Neural crest cell (in vitro differentiated cells): Measurements from ENCODE around the gene KCNN1. TPM values are rescaled to one million over a fixed set of nuclear protein-coding genes. Genes with fewer than 3 reads are reported as not detected.
"Not testable (repeated sequence)": the region's sequence is repeated elsewhere in the genome, so short reads cannot be mapped to it uniquely, and the experiment has no call there.

Experiments
- DNase-seq: peaks from one replicate; pipeline ENCODE4 v3.0.0; 2021; ENCODE audit warnings: low read depth, mixed read lengths, low spot score
- H3K27ac Mint-ChIP-seq: one replicate; pipeline ENCODE4 v1.8.0; 2021; ENCODE audit warnings: mild to moderate bottlenecking, mixed read lengths; ENCODE audit not compliant: unreplicated experiment
- H3K27me3 Mint-ChIP-seq: 2 replicates; pipeline ENCODE4 v1.8.0; 2021; ENCODE audit warnings: low read depth, mild to moderate bottlenecking, mixed read lengths
- H3K36me3 Mint-ChIP-seq: 2 replicates; pipeline ENCODE4 v1.8.0; 2021; ENCODE audit warnings: low read depth, mild to moderate bottlenecking, mixed read lengths
- H3K4me1 Mint-ChIP-seq: 2 replicates; pipeline ENCODE4 v1.8.0; 2021; ENCODE audit warnings: mixed read lengths
- H3K4me3 Mint-ChIP-seq: one replicate; pipeline ENCODE4 v1.8.0; 2021; ENCODE audit warnings: mild to moderate bottlenecking, mixed read lengths
- H3K9me3 Mint-ChIP-seq: 2 replicates; pipeline ENCODE4 v1.8.0; 2021; ENCODE audit warnings: mixed read lengths
- long read RNA-seq: library from polyadenylated mRNA; unstranded; transcript quantifications from one replicate; pipeline ENCODE4 v2.0.0, GENCODE V29; 2020
- total RNA-seq: library from RNA; stranded (reverse); gene quantifications from 2 replicates; pipeline ENCODE4 v1.2.1, GENCODE V29; 2021
- TF ChIP-seq, protein P1 (sequence below): fragments of 200-600 bp; sonication (generic); conservative IDR thresholded peaks from 2 replicates; pipeline ENCODE4 v1.5.0; 2021; ENCODE audit warnings: antibody characterized with exemption, mild to moderate bottlenecking

KCNN1 gene
- total RNA-seq = 6.2 and 6.5 TPM in 2 replicates
- long read RNA-seq, partial matches to known transcripts = 0 of 1 reads
- long read RNA-seq, other reads (novel, unspliced or antisense) = 1 of 1 reads

GRCh38 chr19:17966550-17967256 lies at the start of gene KCNN1:
TSS of gene KCNN1 (plus strand) at chr19:17967107. CDS start at chr19:17973889, 6,782 bp downstream.
- Mint-ChIP-seq H3K27ac (no peak within 1 kb of the TSS), H3K9me3 (no peaks in the 10 kb centered on the region), H3K4me1 (peaks cover 4% of the 10 kb centered on the region), H3K36me3 (no peaks in the 10 kb centered on the region), H3K4me3 (peak within 1 kb of the TSS; percentile 89), H3K27me3 (peaks cover 37% of the 10 kb centered on the region)
- TF ChIP-seq, protein P1, sequence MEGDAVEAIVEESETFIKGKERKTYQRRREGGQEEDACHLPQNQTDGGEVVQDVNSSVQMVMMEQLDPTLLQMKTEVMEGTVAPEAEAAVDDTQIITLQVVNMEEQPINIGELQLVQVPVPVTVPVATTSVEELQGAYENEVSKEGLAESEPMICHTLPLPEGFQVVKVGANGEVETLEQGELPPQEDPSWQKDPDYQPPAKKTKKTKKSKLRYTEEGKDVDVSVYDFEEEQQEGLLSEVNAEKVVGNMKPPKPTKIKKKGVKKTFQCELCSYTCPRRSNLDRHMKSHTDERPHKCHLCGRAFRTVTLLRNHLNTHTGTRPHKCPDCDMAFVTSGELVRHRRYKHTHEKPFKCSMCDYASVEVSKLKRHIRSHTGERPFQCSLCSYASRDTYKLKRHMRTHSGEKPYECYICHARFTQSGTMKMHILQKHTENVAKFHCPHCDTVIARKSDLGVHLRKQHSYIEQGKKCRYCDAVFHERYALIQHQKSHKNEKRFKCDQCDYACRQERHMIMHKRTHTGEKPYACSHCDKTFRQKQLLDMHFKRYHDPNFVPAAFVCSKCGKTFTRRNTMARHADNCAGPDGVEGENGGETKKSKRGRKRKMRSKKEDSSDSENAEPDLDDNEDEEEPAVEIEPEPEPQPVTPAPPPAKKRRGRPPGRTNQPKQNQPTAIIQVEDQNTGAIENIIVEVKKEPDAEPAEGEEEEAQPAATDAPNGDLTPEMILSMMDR = no peak
- DNase-seq = peak; percentile 45

GRCh38 chr19:17918151-17918550 lies 48.8 kb upstream of the KCNN1 start:
- not testable (repeated sequence) for H3K9me3 Mint-ChIP-seq, H3K4me1 Mint-ChIP-seq, H3K4me3 Mint-ChIP-seq, H3K27me3 Mint-ChIP-seq, H3K27ac Mint-ChIP-seq, DNase-seq, H3K36me3 Mint-ChIP-seq

- H3K4me3 Mint-ChIP-seq, H3K9me3 Mint-ChIP-seq, H3K27ac Mint-ChIP-seq, DNase-seq, H3K27me3 Mint-ChIP-seq, H3K36me3 Mint-ChIP-seq, H3K4me1 Mint-ChIP-seq: not testable (repeated sequence)
Observed at GRCh38 chr19:17919122-17919521, 47.8 kb upstream of the KCNN1 start.

- H3K4me3 Mint-ChIP-seq = no peak overlapping the region
- no peak overlapping the region for H3K27ac Mint-ChIP-seq
- no peaks in the 10 kb centered on the region for H3K9me3 Mint-ChIP-seq
- no peaks in the 10 kb centered on the region for H3K4me1 Mint-ChIP-seq
- peaks cover 3% of the 10 kb centered on the region for H3K27me3 Mint-ChIP-seq
- DNase-seq = no peak
- TF ChIP-seq, protein P1 = no peak
- H3K36me3 Mint-ChIP-seq = no peaks in the 10 kb centered on the region
Observed at GRCh38 chr19:17920527-17920926, 46.4 kb upstream of the KCNN1 start.

- H3K27me3 Mint-ChIP-seq = peaks cover 10% of the 10 kb centered on the region
- TF ChIP-seq, protein P1 = no peak
- no peak overlapping the region for H3K4me3 Mint-ChIP-seq
- no peak overlapping the region for H3K27ac Mint-ChIP-seq
- H3K4me1 Mint-ChIP-seq = no peaks in the 10 kb centered on the region
- H3K36me3 Mint-ChIP-seq = no peaks in the 10 kb centered on the region
- no peaks in the 10 kb centered on the region for H3K9me3 Mint-ChIP-seq
- DNase-seq = no peak
Observed at GRCh38 chr19:17922138-17922537, 44.8 kb upstream of the KCNN1 start.

DNA sequence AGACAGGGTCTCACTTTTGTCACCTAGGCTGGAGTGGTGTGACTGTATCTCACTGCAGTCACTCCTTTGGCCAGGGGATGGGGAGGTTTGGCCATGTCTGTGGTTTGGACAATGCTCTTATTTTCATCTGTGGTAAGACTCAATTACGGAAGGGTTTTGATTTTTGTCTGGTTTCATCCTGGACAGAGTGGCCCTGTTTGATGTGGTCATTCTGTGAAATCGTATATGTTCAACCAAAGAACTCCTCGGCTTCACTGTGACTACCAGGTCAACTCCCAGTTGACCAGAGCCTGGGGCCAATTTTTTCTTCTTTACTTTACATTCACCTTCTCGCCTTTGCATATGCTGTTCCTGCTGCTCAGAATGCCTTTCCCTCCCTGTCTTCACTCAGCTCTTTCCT lies 40.9 kb upstream of the KCNN1 start:
- TF ChIP-seq, protein P1 = no peak

More for the DNA sequence above, 40.9 kb upstream of the KCNN1 start:
- no peaks in the 10 kb centered on the region for H3K4me1 Mint-ChIP-seq
- H3K4me3 Mint-ChIP-seq = no peak overlapping the region
- H3K27ac Mint-ChIP-seq = no peak overlapping the region
- H3K9me3 Mint-ChIP-seq = no peaks in the 10 kb centered on the region
- H3K27me3 Mint-ChIP-seq = peaks cover 19% of the 10 kb centered on the region
- H3K36me3 Mint-ChIP-seq = no peaks in the 10 kb centered on the region
- no peak for DNase-seq
